HTR-8/SVneo (cell line): ENCODE measurements around the gene PCBP3.

Experiments
- DNase-seq: peaks from one replicate; pipeline ENCODE4 v3.0.0; 2011; ENCODE audit warnings: low spot score, mixed read lengths; ENCODE audit not compliant: insufficient read length
- FAIRE-seq: peaks from 2 replicates; lab custom pipeline; 2011; peaks lifted over from hg19 to GRCh38; lab: Jason Lieb, UNC

Gene PCBP3

DNA sequence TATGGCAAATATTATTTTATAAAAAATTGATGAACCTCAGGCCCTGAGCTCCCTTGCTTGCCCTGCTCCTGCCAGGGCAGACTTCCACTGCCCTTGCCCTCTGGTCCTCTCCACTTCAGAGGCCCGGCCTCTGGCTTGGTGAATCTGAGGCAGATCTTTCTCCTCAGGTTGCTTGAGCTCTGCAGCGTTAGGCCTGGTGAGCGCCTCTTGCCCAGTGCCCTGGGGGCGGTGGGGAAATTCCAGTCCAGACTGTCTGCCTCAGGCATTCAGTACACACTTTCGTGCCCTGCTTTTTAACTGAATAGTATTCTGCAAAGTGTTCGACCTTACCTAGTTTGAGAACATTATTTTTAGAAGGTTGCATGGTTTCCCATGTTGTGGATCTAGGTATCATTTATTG, 98.2 kb downstream of the PCBP3 start:
- no peak for FAIRE-seq
- no peak for DNase-seq

DNA sequence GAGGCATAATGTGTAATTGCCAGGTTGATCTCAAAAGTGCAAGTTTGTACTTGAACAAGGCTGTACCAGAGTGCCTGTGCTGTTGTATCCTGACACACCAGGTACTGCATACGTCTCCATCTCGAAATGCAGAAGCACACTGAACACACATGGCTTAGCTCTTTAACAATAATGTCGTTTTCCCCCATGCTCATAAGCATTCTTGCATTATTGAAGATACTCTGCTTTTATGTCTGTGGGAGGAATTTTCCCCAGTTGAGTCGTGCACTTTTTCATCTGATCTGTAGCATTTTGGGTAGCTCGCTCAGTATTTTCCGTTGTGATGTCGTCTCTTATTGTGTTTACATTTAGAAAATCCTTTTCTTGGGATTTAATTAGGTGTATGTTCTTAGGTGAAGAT, 98.7 kb downstream of the PCBP3 start:
- FAIRE-seq (no peak), DNase-seq (no peak)

DNA sequence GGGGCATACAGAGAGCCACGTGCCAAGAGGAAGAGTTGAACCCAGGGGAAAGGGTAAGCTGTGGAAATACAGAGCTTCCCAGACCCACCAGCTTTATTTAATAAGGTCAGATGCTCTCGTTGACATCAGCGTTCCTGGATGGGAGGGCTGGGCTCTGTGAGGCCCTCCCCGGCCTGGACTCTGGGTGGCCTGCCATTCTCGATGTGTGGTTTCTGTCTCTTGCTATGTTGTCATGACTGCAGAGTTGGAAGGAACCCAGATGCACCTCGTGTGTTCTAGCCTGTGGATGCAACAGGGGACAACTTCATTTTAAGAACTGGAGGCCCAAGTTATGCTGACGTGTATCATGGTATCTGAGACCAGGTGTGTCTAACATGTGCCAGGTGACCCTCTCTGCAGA, 101.7 kb downstream of the PCBP3 start:
- FAIRE-seq (no peak), DNase-seq (no peak)

DNA sequence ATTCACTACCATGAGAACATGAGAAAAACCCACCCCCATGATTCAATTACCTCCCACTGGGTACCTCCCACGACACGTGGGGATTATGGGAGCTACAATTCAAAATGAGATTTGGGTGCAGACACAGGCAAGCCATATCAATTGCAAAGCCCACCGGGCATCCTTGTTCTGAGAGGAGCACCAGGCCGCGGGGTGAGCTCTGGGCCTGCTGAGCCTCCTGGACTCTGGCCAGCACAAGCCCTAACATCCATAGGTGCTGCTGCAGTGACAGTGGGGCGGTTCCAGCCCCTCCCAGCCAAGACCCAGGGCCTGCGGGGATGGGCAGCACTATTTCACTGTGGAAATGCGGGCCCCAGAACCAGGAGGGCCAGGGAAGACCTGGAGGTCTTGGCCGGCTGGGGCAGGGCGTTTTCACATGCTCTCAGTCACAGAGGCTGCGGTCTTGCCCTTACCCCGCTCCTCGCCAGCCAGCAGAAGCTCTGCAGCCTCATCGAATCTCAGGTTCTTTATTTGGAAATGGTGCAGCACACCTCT, 103.8 kb downstream of the PCBP3 start:
- no peak for FAIRE-seq
- DNase-seq = no peak

DNA sequence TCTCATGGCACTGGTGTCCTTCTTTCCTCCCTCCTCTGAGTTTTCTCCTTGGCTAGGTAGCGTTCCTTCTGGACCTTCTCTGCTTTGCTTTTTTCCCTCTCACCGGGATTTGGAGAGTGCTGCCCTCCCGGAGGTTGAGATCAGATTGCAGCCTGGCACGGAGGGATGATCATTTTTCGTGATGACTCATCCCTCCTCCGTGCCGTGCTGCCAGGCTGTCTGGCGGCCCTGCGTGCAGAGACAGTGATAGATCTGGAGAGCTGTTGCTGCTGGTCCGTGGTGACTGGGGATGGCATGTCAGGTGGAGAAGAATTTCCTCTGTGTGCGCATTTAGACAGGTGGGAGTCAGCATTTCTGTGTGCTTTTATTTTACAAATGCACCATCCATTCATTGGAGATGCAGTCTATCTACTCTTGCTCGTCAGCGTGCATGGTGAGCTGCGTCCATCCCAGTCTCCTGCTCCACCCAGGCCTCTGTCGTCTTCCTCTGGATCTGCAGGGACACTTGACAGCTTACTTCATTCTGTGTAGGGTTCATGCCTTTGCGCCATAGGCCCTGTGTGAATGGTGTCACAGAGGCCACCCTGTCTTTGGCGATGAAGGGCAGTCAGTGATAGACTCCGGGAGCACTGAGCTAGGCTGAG, 104.4 kb downstream of the PCBP3 start:
- DNase-seq = peak; percentile 87
- FAIRE-seq = peak; percentile 94

DNA sequence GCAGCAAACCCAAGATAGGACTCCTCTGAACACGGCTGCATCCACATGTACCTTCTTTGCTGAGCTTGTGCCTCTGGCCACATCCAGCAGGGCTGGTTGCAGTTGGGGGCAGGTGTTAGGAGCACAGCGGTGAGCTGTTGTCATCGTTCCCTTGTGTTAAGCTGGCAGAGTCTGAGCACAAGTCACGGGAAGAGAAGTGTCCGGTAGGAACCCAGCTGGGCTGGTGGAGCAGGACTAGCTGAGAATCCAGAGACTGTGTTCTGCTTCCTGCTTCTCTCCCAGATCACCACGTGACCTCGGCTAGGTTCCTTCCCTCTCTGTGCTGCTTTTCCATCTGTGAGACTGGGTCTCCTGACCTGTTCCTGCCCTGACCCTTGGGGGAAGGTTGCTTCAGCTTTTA, 105.1 kb downstream of the PCBP3 start:
- DNase-seq (no peak), FAIRE-seq (no peak)

DNA sequence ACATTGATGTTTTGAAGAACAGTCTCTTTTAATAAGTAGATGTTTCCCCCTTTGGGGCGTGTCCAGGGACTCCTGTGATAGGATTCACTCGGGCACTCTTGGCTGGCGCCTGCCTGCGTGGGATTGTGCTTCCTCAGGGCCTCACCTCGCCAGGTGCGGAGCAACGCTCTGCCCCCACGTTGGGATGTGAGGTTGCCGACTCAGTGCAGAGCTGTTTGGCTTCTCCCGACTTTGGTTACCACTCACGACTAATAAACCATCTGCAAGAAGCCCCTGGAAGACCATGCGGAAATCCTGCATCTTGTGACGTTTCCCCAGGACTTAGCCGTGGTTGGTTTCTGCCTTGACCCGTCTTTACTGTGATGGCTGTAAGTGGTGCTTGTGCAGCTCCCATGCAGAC, 106.4 kb downstream of the PCBP3 start:
- no peak for DNase-seq
- FAIRE-seq = no peak

DNA sequence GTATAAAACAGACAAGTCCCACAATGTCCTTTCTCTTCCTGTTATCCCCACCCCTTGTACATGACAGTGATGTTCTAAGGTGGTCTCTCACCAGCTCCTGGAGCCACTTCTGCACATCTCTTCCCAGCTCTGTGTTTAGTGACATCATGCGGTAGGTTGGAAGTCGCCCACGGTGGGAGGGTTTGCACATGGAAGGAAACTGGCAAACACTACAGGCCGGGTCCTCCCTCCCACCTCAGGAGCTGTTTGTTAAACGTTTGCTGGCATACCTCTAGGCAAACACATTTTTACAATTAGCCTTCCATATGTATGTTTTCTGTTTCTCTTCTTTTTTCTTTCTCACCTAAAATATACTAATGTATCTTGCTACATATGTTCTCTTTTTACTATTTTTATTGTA, 107.4 kb downstream of the PCBP3 start:
- DNase-seq (no peak), FAIRE-seq (peak; percentile 4)

DNA sequence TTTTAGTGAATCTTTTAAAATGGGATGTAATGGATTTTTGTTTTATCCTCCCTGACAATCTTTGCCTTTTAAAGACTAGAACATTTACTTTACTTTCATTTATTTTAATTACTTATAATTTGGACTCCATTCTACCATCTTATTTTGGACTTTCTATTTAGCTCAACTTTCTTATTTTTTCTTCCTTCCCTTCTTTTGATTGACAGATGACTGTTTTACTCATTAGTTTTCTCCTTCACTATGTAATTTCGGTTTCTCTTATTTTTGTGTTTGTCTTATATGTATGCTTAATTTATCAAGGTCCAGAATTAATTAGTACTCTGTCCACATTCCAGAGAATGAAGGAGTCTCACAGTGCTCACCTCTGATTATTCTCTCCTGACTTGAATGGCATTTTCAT, 109.9 kb downstream of the PCBP3 start:
- no peak for DNase-seq
- FAIRE-seq = no peak

DNA sequence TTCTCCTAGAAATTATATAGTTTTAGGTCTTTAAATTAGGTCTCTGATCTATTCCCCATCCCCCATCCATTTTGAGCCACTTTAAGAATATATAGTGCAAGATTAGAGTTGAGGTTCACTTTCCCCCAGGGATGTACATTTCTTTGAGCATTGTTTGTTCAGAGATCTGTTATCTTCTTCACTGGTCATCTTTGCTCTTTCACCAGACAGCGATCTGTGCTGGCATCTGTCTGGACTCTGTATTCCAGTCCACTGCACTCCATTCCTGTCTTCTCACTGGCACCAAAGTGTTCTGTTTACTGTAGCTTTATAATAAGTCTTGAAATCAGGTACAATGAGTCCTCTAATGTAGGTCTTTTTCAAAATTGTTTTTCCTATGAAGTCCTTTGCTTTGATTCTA, 112.5 kb downstream of the PCBP3 start:
- FAIRE-seq (no peak), DNase-seq (no peak)

DNA sequence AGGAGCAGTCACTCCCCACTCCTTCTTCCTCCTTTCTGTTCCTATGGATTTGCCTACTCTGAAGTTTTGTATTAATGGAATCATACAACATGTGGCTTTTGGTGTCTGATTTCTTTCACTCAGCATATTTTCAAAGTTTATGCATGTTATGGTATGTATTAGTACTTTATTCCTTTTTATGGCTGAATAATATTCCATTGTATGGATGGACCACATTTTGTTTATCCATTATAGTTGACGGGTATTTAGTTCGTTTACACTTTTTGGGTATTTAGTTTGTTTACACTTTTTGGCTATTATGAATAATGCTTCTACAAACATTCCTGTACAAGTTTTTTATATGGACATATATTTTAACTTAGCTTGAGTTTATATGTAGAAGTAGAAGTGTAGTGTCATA, 113.1 kb downstream of the PCBP3 start:
- DNase-seq (no peak), FAIRE-seq (no peak)

DNA sequence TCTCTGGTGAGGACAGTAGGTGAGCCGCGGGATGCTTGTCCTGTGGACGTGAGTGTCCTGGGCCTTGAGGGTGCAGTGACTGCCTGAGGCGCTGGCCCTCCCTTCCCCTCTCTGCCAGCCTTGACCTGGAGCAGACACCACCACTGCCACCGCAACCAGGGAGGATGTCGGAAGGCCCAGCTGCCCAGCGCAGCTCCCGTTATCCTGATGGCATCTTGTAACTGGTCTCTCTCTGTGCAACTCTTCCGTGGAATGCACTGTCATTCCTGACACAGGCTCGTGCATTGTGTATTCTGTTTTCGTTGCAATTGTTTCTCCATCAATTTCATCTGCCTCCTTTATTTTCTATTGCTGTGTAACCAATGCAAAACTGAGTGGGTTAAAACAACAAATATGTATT, 118.2 kb downstream of the PCBP3 start:
- FAIRE-seq = no peak
- DNase-seq = no peak

DNA sequence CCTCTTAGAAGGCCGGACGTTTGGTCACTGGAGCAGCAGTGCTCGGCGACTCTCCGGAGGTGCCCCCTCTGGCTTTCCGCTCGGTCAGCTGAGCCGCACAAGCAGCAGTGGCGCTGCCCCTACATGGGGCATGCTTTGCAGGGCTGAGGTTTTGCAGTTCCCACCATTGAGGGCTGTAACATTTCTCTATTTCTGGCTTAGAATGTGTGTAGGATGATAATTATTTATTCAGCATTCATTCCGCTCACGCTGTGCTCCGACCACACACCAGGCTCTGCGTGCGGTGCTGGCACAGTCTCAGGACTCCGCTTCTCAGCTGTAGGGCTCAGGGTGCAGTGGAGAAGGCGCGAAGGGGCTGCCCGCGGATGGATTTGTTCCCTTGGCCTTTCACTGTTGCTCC, 119.5 kb downstream of the PCBP3 start:
- FAIRE-seq = no peak
- no peak for DNase-seq

DNA sequence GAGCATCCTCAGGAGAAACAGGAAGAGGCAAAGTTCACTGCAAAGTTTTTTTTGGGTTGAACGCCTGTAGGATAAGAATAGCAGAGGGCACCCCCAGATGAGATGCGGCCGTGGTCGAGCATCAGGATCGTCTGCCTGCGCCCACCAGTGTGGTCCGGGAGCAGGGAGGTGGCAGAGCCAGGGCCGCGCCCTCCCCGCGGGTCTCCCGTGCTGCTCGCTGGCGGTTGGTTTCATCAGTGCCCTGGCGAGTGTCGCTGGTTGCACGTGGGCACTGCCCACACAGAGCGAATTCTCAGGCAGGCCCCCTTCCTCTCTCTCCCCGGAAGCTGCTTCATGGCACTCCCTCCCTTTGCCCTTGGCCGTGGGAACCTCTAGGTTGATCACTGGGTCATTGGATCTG, 120.0 kb downstream of the PCBP3 start:
- no peak for FAIRE-seq
- no peak for DNase-seq

DNA sequence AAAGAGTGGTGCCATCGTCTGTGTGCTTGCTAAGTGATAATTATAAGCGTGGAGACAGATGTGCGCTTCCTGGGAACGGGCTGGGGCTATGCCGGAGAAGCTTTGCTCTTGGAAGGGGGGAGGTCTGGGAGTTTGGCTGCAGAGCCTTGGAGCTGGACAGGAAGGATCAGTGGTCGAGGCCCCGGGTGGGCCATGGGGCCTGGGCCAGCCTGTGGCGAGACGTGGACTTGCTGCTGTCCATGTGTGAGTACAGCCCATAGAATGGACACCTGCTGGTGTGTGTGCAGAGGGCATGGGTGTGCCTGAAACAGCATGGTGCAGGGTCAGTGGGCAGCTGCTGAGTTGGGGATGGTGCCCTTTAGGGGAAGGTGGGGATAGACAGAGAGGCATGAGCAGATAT, 121.3 kb downstream of the PCBP3 start:
- FAIRE-seq = no peak
- no peak for DNase-seq

DNA sequence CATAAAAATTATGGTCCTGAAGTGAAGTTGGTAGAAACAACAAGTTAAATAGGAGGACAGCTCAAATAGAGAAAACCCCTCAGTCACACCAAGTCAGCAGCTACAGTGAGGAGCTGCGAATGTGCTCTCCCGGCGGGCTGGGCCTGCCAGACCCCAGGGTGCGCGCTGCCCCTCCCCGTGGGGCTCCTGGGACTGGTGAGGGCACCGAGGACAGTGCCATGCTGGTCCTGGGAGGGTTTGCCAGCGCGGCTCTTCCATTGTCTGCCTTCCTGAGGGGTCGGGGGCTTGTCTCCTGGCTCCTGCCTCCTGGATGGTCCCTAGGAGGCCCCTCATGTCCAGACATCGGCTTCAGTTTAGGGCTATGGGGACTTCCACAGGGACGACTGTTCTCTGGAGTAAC, 121.8 kb downstream of the PCBP3 start:
- FAIRE-seq (no peak), DNase-seq (no peak)

DNA sequence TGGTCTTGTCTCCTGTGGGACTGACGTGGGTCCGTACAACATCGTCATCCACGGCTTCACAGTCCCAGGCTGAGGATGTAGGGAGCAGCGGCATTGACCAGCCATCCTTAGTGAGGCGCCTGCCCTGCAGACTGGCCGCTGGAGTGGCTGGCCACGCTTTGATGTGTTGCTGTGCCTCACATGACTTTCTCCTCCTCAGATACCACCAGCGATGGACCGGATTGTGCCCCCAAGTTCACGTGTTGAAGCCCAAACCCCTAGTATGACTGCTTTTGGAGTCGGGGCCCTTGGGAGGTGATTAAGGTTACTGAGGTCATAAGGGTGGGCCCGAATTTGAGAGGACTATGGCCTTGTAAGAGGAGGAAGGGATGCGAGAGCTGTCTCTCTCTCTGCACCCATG, 122.5 kb downstream of the PCBP3 start:
- FAIRE-seq = no peak
- no peak for DNase-seq

DNA sequence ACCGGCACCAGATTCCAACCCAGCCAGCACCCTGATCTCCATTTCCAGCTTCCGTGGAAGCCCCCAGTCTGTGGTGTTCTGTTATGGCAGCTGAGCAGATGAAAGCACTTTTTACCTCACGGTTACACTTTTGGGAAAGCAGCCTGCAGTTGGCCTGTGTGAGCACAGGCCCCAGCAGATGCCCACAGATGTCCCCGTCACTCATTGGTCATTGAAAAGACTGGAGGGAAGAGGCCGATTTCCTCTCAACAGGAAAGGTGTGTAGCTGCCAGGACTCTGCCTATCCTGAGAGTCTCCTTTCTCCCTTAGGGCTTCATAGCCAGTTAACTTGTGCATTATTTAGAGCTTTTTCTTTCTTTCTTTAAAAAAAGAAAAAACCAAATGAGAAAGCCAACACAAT, 123.0 kb downstream of the PCBP3 start:
- DNase-seq = no peak
- no peak for FAIRE-seq

DNA sequence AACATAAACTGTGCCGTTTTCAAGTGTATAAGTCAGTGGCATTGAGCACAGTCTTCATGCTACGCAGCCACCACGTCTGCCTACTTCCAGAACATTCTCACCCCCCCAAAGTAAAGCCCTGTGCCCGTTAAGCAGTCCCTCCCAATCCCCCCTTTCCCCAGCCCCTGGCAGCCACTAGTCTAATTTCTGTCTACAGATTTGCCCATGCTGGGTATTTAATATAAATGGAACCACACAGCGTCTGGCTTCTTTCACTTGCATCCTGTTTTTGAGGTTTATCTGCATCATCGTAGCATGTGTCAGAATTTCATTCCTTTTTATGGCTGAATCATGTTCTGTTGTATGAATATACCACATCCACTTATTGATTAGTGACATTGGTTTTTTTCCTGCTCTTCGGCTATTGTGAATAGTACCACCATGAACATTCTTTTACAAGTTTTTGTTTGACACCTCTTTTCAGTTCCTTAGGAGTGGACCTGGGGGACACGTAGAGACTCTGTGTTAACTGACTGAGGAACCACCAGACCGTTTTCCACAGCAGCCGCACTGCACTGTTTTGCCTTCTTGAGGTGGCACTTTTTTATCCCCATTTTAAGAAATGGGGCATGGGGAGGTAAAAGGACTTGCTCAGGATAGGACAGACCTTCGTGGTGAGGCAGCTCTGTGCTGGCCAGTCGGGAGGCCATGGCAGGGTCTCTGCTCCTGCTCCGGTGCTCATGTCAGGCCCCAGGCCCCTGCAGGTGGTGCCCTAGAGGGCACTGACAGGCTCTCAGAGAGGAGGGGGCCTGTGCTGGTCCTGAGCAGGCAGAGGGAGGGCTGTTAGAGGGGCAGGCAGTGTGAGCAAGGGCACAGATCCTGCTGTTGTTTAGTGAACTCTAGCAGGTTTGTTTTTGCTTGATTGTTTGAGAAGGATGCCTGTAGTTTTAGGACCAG, 123.8 kb downstream of the PCBP3 start:
- FAIRE-seq = peak; percentile 38
- no peak for DNase-seq

DNA sequence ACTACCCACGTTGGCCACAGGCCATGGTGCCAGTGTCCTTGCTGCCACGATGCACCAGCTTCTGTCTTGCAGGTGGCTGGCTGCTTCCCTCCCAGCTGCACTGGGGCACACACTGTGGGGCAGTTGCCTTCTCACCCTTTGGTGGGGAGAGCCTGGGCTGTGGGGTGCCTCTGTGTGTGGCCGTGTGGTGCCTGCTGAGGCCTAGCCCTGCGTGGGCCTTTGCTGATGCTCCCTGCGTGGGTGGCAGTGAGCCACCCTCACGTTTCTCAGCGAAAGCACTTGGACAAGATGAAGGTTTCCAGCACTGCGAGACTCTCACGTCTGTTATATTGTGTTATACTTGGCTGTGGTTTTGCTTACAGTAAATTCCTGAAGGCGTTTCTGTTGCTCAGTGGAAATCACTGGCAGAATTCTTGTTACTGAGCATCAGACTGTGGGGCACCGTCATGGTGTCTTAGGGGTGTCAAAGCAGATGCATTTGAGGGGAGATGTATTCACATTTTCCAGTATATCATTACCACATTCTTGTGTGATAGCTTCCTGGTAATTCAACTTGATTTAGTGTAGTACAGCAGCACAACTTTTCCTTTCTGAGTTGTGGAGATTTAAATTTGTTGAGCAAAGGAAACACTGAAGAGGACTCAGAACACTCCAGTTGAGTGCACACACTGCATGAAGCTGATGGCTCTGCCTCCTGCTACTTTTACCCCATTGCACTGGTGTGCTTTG, 124.7 kb downstream of the PCBP3 start:
- DNase-seq = no peak

DNA sequence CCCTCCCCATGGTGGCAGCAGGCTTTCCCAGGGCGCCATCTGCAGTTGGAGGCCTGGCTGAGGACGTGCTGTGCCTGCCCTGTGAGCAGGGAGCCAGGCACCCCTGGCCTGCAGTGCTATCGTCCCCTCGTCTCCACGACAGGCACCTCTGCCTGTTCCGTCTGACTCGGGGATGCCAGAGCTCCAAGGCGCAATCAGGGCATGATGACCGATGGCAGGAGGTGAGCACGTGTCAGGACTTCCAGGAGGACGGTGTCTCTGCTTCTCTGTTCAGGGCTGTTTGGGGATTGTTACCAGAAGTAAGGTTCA, 125.2 kb downstream of the PCBP3 start:
- DNase-seq (no peak), FAIRE-seq (no peak)

More for the DNA sequence above, 124.7 kb downstream of the PCBP3 start:
- peak; percentile 28 for FAIRE-seq
